WTC11 (cell line): ENCODE data around the gene MCM5. TPM values are rescaled to one million over a fixed set of nuclear protein-coding genes. Genes with fewer than 3 reads are reported as not detected.

Experiments used
- ATAC-seq: fragments of 200-7000 bp; cut with Tn5 transposase; 2 replicates; pipeline ENCODE4 v1.10.0; 2021; ENCODE audit warnings: mild to moderate bottlenecking, moderate library complexity
- CTCF ChIA-PET: fragments of 300-600 bp; sonication (Branson Sonifier 250); formaldehyde crosslinking; loops from one replicate; lab custom pipeline; 2021; ENCODE audit warnings: antibody characterized with exemption; lab: Charles Lee
- POLR2A ChIA-PET: fragments of 350-600 bp; sonication (Branson Sonifier 250); formaldehyde crosslinking; loops from one replicate; lab custom pipeline; 2021; ENCODE audit warnings: antibody characterized with exemption; lab: Charles Lee
- DNase-seq: peaks from one replicate; pipeline ENCODE4 v3.0.0; 2021; ENCODE audit warnings: low spot score
- H3K27ac Mint-ChIP-seq: 2 replicates; pipeline ENCODE4 v1.8.0; 2021; ENCODE audit warnings: mixed read lengths
- H3K27me3 Mint-ChIP-seq: 2 replicates; pipeline ENCODE4 v1.8.0; 2021; ENCODE audit warnings: low read depth, mild to moderate bottlenecking, moderate library complexity, mixed read lengths
- H3K36me3 Mint-ChIP-seq: 2 replicates; pipeline ENCODE4 v1.8.0; 2021; ENCODE audit warnings: mixed read lengths
- H3K4me1 Mint-ChIP-seq: 2 replicates; pipeline ENCODE4 v1.8.0; 2022; ENCODE audit warnings: mixed read lengths
- H3K4me3 Mint-ChIP-seq: 2 replicates; pipeline ENCODE4 v1.8.0; 2021; ENCODE audit warnings: mild to moderate bottlenecking, moderate library complexity, mixed read lengths
- H3K9me3 Mint-ChIP-seq: 2 replicates; pipeline ENCODE4 v1.8.0; 2021; ENCODE audit warnings: mixed read lengths
- ATF1 ChIP-seq: sonication (generic); formaldehyde crosslinking; IDR thresholded peaks from 2 replicates; pipeline ENCODE4 v1.8.1; 2023; ENCODE audit warnings: mild to moderate bottlenecking, moderate library complexity, missing genetic modification reagents
- FOXK1 ChIP-seq: sonication (generic); formaldehyde crosslinking; IDR thresholded peaks from 2 replicates; pipeline ENCODE4 v1.8.0; 2022; ENCODE audit warnings: mild to moderate bottlenecking, moderate library complexity, missing genetic modification reagents
- OVOL2 ChIP-seq: fragments of 250-450 bp; sonication (Bioruptor Pico); IDR thresholded peaks from 2 replicates; pipeline ENCODE4 v1.9.0; 2021; ENCODE audit warnings: mild to moderate bottlenecking, borderline replicate concordance
- RELA ChIP-seq: sonication (generic); formaldehyde crosslinking; IDR thresholded peaks from 2 replicates; pipeline ENCODE4 v1.8.1; 2022; ENCODE audit warnings: missing genetic modification reagents, mild to moderate bottlenecking, borderline replicate concordance
- RORB ChIP-seq: fragments of 250-450 bp; sonication (Bioruptor Pico); IDR thresholded peaks from 2 replicates; pipeline ENCODE4 v1.9.0; 2021; ENCODE audit warnings: mild to moderate bottlenecking
- SOX15 ChIP-seq: fragments of 250-450 bp; sonication (Bioruptor Pico); IDR thresholded peaks from 2 replicates; pipeline ENCODE4 v1.9.0; 2021; ENCODE audit warnings: mild to moderate bottlenecking
- SP1 ChIP-seq: sonication (generic); formaldehyde crosslinking; conservative IDR thresholded peaks from 2 replicates; pipeline ENCODE4 v1.8.1; 2022; ENCODE audit warnings: missing genetic modification reagents
- USF1 ChIP-seq: sonication (generic); formaldehyde crosslinking; IDR thresholded peaks from 2 replicates; pipeline ENCODE4 v1.8.0; 2022; ENCODE audit warnings: mild to moderate bottlenecking, missing genetic modification reagents
- ZBTB43 ChIP-seq: sonication (generic); formaldehyde crosslinking; IDR thresholded peaks from 2 replicates; pipeline ENCODE4 v1.8.1; 2023; ENCODE audit warnings: mild to moderate bottlenecking, missing genetic modification reagents
- ZNF317 ChIP-seq: sonication (generic); formaldehyde crosslinking; IDR thresholded peaks from 2 replicates; pipeline ENCODE4 v1.8.1; 2023; ENCODE audit warnings: low read depth, mild to moderate bottlenecking, moderate library complexity, missing genetic modification reagents, borderline replicate concordance
- ZNF396 ChIP-seq: fragments of 250-450 bp; sonication (Bioruptor Pico); IDR thresholded peaks from 2 replicates; pipeline ENCODE4 v1.8.0; 2021; ENCODE audit warnings: mild to moderate bottlenecking, moderate library complexity, borderline replicate concordance
- ZNF416 ChIP-seq: fragments of 250-450 bp; sonication (Bioruptor Pico); IDR thresholded peaks from 2 replicates; pipeline ENCODE4 v1.9.0; 2021; ENCODE audit warnings: mild to moderate bottlenecking, inconsistent platforms
- total RNA-seq: library from RNA; stranded (reverse); gene quantifications from 3 replicates; pipeline ENCODE4 v1.2.3, GENCODE V29; 2021
- TF ChIP-seq, protein P1 (sequence below): sonication (generic); formaldehyde crosslinking; IDR thresholded peaks from 2 replicates; pipeline ENCODE4 v1.8.0; 2022; ENCODE audit warnings: missing genetic modification reagents
- TF ChIP-seq, protein P2 (sequence below): fragments of 250-450 bp; sonication (Bioruptor Pico); IDR thresholded peaks from 2 replicates; pipeline ENCODE4 v1.9.0; 2021; ENCODE audit warnings: mild to moderate bottlenecking
- TF ChIP-seq, protein P3 (sequence below): fragments of 250-450 bp; sonication (Bioruptor Pico); conservative IDR thresholded peaks from 2 replicates; pipeline ENCODE4 v1.9.0; 2021; ENCODE audit warnings: mild to moderate bottlenecking
- TF ChIP-seq, protein P4 (sequence below): fragments of 200-600 bp; IDR thresholded peaks from 2 replicates; pipeline ENCODE4 v1.8.0; 2022; ENCODE audit warnings: antibody characterized with exemption
- TF ChIP-seq, protein P5 (sequence below): sonication (generic); formaldehyde crosslinking; IDR thresholded peaks from 2 replicates; pipeline ENCODE4 v1.8.0; 2023; ENCODE audit warnings: mild to moderate bottlenecking, missing genetic modification reagents

MCM5 gene
- total RNA-seq, 1 experiment from 2014 or later = 261 TPM

GRCh38 chr22:35465109-35465701, 65.3 kb downstream of the MCM5 start:
- Mint-ChIP-seq H3K4me1 (peaks cover 8% of the 10 kb centered on the region), H3K4me3 (no peak overlapping the region), H3K27me3 (no peaks in the 10 kb centered on the region; the same call in 1 of the 2 replicates), H3K36me3 (peaks cover 11% of the 10 kb centered on the region), H3K27ac (no peak overlapping the region), H3K9me3 (peaks cover 7% of the 10 kb centered on the region)
- no peak for DNase-seq
- CTCF ChIA-PET = interaction anchor here (1.2 kb wide), 1 partner anchor 34 kb away, joined by 3 read pairs; no protein-coding TSS in a partner anchor
- TF ChIP-seq SOX15 (CRISPR knock-in tag) (no peak), ZNF396 (CRISPR knock-in tag) (no peak), RELA (CRISPR knock-in tag) (no peak), FOXK1 (no peak), SP1 (no peak), ZNF317 (CRISPR knock-in tag) (no peak), ATF1 (CRISPR knock-in tag) (no peak), ZBTB43 (no peak), OVOL2 (CRISPR knock-in tag) (no peak), ZNF416 (no peak), USF1 (CRISPR knock-in tag) (no peak), RORB (CRISPR knock-in tag) (no peak)
- TF ChIP-seq, protein P1, sequence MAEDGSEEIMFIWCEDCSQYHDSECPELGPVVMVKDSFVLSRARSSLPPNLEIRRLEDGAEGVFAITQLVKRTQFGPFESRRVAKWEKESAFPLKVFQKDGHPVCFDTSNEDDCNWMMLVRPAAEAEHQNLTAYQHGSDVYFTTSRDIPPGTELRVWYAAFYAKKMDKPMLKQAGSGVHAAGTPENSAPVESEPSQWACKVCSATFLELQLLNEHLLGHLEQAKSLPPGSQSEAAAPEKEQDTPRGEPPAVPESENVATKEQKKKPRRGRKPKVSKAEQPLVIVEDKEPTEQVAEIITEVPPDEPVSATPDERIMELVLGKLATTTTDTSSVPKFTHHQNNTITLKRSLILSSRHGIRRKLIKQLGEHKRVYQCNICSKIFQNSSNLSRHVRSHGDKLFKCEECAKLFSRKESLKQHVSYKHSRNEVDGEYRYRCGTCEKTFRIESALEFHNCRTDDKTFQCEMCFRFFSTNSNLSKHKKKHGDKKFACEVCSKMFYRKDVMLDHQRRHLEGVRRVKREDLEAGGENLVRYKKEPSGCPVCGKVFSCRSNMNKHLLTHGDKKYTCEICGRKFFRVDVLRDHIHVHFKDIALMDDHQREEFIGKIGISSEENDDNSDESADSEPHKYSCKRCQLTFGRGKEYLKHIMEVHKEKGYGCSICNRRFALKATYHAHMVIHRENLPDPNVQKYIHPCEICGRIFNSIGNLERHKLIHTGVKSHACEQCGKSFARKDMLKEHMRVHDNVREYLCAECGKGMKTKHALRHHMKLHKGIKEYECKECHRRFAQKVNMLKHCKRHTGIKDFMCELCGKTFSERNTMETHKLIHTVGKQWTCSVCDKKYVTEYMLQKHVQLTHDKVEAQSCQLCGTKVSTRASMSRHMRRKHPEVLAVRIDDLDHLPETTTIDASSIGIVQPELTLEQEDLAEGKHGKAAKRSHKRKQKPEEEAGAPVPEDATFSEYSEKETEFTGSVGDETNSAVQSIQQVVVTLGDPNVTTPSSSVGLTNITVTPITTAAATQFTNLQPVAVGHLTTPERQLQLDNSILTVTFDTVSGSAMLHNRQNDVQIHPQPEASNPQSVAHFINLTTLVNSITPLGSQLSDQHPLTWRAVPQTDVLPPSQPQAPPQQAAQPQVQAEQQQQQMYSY (CRISPR knock-in tag) = no peak
- TF ChIP-seq, protein P2, sequence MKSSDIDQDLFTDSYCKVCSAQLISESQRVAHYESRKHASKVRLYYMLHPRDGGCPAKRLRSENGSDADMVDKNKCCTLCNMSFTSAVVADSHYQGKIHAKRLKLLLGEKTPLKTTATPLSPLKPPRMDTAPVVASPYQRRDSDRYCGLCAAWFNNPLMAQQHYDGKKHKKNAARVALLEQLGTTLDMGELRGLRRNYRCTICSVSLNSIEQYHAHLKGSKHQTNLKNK (CRISPR knock-in tag) = no peak
- TF ChIP-seq, protein P3, sequence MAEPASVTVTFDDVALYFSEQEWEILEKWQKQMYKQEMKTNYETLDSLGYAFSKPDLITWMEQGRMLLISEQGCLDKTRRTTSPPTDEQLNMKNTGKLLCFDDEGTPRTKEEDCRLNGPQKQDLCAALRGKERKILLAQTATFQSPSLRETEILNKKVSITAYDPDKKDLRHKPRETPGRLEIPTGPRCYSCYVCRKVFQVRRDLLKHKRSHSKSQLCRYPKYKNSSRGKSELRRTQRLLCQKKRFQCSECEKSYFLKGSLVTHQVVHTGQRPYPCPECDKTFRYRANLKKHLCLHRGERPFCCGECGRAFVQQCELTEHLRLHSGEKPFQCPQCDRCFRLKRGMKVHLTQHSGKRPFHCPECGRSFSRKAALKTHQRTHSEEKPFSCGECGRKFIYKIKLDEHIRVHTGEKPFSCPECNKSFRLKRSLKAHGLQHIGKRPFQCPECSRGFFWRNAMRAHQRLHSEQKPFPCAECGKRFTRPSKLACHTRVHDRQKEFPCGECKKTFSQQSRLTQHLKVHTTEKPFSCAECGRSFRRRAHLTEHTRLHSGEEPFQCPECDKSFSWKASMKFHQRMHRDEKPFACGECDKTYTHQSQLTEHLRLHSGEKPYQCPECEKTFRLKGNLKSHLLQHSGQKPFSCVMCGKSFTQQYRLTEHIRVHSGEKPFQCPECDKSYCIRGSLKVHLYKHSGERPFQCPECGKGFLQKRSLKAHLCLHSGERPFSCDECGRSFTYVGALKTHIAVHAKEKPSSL (CRISPR knock-in tag) = no peak
- TF ChIP-seq, protein P4, sequence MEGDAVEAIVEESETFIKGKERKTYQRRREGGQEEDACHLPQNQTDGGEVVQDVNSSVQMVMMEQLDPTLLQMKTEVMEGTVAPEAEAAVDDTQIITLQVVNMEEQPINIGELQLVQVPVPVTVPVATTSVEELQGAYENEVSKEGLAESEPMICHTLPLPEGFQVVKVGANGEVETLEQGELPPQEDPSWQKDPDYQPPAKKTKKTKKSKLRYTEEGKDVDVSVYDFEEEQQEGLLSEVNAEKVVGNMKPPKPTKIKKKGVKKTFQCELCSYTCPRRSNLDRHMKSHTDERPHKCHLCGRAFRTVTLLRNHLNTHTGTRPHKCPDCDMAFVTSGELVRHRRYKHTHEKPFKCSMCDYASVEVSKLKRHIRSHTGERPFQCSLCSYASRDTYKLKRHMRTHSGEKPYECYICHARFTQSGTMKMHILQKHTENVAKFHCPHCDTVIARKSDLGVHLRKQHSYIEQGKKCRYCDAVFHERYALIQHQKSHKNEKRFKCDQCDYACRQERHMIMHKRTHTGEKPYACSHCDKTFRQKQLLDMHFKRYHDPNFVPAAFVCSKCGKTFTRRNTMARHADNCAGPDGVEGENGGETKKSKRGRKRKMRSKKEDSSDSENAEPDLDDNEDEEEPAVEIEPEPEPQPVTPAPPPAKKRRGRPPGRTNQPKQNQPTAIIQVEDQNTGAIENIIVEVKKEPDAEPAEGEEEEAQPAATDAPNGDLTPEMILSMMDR = no peak
- TF ChIP-seq, protein P5, sequence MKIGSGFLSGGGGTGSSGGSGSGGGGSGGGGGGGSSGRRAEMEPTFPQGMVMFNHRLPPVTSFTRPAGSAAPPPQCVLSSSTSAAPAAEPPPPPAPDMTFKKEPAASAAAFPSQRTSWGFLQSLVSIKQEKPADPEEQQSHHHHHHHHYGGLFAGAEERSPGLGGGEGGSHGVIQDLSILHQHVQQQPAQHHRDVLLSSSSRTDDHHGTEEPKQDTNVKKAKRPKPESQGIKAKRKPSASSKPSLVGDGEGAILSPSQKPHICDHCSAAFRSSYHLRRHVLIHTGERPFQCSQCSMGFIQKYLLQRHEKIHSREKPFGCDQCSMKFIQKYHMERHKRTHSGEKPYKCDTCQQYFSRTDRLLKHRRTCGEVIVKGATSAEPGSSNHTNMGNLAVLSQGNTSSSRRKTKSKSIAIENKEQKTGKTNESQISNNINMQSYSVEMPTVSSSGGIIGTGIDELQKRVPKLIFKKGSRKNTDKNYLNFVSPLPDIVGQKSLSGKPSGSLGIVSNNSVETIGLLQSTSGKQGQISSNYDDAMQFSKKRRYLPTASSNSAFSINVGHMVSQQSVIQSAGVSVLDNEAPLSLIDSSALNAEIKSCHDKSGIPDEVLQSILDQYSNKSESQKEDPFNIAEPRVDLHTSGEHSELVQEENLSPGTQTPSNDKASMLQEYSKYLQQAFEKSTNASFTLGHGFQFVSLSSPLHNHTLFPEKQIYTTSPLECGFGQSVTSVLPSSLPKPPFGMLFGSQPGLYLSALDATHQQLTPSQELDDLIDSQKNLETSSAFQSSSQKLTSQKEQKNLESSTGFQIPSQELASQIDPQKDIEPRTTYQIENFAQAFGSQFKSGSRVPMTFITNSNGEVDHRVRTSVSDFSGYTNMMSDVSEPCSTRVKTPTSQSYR = no peak
- POLR2A ChIA-PET = no interaction called here
- peak; percentile 19; the same call in 1 of the 2 replicates for ATAC-seq
